Epithelial cell of esophagus (primary cell): ENCODE data around the gene NPR1.

Experiments
- DNase-seq: peaks from one replicate; pipeline ENCODE4 v3.0.0; 2010; ENCODE audit warnings: low read depth
- H3K4me3 ChIP-seq: 2 replicates; pipeline ENCODE4 v1.5.1; 2011; ENCODE audit warnings: mild to moderate bottlenecking, low read length, control low read depth
- CTCF ChIP-seq: IDR thresholded peaks from 2 replicates; pipeline ENCODE4 v1.5.1; 2011; ENCODE audit warnings: low read depth, mild to moderate bottlenecking, low read length, control low read depth, inconsistent platforms; ENCODE audit not compliant: insufficient read depth; ENCODE audit errors: missing control alignments

Gene NPR1

DNA sequence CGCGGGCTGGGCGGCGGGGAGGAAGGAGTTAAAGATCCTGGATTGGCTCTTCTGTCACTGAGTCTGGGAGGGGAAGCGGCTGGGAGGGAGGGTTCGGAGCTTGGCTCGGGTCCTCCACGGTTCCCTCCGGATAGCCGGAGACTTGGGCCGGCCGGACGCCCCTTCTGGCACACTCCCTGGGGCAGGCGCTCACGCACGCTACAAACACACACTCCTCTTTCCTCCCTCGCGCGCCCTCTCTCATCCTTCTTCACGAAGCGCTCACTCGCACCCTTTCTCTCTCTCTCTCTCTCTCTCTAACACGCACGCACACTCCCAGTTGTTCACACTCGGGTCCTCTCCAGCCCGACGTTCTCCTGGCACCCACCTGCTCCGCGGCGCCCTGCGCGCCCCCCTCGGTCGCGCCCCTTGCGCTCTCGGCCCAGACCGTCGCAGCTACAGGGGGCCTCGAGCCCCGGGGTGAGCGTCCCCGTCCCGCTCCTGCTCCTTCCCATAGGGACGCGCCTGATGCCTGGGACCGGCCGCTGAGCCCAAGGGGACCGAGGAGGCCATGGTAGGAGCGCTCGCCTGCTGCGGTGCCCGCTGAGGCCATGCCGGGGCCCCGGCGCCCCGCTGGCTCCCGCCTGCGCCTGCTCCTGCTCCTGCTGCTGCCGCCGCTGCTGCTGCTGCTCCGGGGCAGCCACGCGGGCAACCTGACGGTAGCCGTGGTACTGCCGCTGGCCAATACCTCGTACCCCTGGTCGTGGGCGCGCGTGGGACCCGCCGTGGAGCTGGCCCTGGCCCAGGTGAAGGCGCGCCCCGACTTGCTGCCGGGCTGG is at the start of gene NPR1:
Gene NPR1, plus strand, starts transcription at position 170 of the 818 bp plus-strand sequence. Its CDS starts 421 bp downstream, at position 591.
- peak; percentile 29 for DNase-seq

GRCh38 chr1:153629343-153629665 is 49.2 kb upstream of the NPR1 start:
- DNase-seq: no peak
- H3K4me3 ChIP-seq: no peak overlapping the region
- no peak for TF ChIP-seq CTCF

More for the DNA sequence above, at the start of gene NPR1:
- TF ChIP-seq CTCF: no peak
- peak within 1 kb of the TSS; percentile 25 for H3K4me3 ChIP-seq

GRCh38 chr1:153629971-153630370 is 48.5 kb upstream of the NPR1 start:
- no peak for TF ChIP-seq CTCF

DNA sequence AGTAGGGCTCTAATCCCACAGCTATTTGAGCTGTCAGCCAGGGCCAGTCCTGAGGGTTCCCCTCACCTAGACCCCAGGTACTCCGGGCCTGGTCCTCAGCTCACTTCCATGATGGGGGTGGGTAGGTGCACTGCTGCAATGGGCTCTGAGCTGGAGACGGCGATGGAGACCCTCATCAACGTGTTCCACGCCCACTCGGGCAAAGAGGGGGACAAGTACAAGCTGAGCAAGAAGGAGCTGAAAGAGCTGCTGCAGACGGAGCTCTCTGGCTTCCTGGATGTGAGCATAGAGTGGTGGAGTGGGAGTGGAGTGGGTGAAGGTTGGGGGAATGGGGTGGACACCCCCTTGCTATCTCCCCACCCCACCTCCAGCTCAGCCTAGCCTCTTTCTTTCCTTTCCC is 48.1 kb upstream of the NPR1 start:
- no peak for TF ChIP-seq CTCF
- no peak overlapping the region for H3K4me3 ChIP-seq
- DNase-seq: no peak

More at GRCh38 chr1:153629971-153630370, 48.5 kb upstream of the NPR1 start:
- H3K4me3 ChIP-seq: no peak overlapping the region
- DNase-seq: no peak

GRCh38 chr1:153631047-153632022 is 47.2 kb upstream of the NPR1 start:
- no peak for TF ChIP-seq CTCF
- H3K4me3 ChIP-seq: no peak overlapping the region
- DNase-seq: no peak

DNA sequence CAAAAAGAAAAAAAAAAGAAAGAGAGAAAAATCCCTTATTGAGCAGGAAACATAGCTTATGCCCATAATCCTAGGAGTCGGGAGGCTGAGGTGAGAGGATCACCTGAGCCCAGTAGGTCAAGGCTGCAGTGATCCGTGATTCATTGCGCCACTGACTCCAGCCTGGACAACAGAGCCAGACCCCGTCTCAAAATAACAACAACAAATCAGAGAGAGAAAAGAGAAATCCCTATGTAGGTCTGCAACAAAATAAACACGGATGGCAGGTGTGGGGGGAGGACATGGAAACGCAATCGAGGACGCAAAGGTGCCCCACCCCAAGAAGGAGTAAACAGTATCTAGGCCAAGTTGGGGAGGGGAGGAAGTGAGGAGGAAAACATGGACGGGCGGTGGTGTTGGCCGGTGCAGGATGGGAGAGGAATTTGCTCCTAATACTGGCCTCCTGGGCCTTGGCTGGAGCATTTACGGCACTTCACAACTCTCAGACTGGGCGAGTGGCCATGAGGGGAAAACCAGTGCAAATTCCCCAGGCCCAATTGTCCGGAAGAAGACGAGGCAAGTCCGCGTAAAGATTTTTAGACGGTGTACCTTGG is 45.2 kb upstream of the NPR1 start:
- peak overlapping the region; percentile 99 for H3K4me3 ChIP-seq
- TF ChIP-seq CTCF: no peak
- DNase-seq: no peak
